NCI-H510A (cell line): ENCODE data around the gene ADARB1.

Source experiments
- DNase-seq: peaks from one replicate; lab custom pipeline; 2025; lab: John Stamatoyannopoulos, UW

Gene ADARB1

DNA sequence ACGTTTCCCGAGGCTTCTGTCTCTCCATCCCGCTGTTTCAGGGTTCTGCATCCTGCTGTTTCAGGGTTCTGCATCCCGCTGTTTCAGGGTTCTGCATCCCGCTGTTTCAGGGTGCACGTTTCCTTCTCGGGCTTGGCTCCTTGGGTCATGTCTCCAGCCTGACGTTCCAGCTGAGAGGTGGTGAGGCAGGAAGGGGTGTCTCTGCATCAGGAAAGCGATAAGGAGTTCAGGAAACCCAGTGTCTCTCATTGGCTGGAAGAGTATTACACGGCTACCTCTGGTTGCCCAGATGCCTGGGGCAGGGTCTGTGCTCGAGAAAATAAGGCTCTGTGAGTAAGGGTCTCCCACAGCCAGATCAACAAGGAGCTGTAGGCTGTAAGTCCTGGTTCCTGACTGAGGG, 21.1 kb downstream of the ADARB1 start:
- no peak for DNase-seq

DNA sequence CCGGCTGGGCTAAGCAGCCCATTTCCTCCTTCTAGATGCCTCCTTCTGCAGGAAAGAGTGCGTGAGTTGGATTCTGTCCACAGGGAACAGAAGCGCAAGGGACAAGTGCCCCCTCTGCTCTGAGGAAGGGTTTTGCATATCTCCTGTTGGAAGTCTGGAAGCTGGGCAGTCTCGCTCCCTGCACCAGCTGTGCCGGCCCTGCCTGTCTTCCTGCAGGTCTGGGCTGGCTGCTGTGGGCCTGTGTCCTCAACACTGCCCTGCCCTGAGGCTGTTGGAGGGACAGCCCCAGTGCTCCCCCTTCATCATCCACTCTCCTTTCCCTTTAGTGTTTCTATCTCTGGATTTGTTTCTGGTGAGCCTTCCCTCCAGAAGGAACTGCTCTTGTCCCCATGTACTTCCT, 21.8 kb downstream of the ADARB1 start:
- no peak for DNase-seq

DNA sequence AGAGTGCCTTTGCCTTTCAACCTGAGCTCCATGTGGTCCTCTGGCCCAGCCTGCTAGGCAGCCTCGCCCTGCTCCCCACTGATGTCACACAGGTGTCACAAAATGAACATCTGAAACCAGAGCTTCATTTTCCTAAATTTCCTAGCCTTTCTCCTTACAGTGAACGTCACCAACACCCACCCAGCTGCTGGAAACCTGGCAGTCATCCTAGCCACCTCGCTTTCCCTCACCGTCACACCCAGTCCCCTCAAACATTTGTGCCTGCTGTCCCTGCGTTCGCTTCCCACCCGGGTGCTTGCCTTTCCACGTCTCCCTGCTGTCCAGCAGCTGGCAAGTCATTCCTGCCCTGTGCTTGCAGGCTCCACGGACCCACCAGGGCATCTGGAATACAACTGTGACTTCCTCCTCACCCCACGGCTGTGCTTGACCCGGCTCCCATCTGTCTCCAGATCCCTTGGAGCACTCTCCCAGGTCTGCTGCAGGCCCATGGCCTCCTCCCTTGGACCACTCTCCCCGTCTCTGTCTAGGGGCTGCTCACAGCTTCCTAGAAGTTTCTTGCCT, 23.5 kb downstream of the ADARB1 start:
- no peak for DNase-seq

DNA sequence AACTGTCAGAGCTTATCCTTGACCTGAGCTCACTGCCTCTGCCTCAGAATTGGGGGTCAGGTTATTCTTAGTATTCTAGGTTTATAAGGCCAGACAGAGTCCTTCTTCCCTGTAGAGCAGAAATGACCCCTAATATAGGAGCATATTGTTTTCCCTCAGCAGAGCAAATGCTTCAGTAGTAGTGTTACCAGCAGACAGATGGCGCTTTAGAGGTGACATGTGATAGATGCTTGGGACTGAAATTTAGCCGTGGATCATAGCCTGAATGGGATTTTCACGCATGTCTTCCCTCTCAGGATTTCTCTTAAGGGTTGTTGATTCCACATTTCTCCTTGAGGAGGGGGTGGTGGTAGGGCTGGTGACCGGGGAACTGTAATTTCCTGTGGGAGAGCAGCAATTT, 24.5 kb downstream of the ADARB1 start:
- DNase-seq: no peak

DNA sequence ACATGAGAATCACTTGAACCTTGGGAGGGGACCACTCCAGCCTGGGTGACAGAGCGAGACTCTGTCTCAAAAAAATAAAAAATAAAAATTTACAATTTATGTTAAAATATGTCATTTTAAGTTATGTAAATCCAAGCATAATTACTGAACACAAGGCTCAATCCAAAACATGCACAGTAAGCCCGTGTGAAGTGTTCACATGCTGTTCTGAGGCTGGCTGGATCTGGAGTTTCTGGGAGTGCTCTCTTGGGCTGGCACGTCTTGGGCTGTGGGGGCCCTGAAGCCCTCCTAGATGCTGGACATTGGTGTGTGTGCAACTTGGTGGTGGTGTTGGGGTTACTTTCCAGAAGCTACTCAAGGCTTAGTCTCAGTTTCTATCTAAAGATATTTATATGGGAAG, 25.2 kb downstream of the ADARB1 start:
- DNase-seq: no peak

DNA sequence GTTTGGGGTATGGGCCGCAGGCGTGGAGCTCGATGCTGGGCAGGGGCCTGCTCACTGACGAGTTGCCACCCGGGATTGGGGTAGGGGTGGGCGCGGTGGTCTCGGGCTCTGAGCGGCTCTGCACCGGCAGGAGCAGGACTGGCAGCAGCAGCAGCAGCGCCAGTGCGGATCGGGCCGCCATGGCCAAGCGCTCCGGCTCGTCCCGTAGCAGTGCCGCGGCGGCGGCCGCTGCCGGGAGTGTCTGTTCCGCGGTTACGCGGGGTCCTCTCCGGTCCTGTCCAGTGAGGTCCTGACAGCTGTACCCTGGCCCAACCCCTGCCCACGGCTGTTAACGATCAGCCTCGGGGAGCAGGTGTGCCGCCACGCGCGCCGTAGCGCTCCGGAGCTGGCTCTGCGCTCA, 26.5 kb downstream of the ADARB1 start:
- no peak for DNase-seq

DNA sequence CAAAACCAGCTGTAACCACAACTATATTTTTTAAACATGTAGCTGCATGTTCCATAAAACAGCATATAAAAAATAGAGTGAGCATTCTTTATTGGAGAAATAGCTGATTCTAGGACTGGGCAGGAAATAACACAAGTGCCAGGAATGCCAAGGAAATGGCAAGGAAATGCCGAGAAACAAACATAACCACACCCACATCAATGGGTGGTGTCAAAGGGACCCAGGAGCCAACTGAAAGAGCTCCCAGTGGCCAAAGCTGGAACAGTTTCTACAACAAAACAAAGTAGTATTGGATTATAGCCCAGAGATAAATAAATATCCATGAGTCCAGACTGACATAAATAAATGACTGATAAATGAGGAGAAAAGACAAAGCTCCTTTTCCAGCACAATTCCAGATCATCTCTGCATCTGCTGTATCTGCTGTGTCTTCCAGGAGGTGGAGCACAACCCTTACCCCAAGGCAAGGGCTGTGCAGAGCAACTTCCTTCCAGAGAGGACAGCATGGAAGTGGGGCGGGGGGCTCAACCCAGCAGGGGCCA, 28.1 kb downstream of the ADARB1 start:
- no peak for DNase-seq

DNA sequence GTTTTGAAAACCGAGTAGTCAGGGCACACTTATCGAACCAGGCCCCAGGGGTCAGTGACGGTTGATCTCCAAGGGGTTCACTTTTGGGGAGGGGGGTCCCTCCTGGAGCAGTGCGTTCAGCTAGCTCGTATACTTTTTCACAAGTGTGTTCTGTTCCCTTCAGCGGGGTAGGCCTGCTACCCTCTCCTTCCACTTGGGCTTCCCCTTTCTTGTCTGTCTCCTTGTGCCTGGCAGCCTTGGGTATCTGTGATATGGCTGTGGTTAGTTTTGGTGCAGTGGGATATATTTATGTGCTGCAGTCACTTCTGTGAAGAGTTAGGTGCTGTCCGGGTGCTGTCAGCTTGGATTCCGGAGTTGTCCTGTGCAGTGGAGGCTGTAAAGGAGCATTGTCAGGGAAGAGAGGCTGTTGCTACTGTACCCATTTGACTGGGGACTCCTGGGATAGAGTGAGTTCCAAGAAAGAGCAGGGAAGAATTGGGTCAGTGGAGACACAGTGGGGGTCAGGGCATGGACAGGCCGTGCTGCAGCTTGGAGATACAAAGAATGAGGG, 29.7 kb downstream of the ADARB1 start:
- no peak for DNase-seq

DNA sequence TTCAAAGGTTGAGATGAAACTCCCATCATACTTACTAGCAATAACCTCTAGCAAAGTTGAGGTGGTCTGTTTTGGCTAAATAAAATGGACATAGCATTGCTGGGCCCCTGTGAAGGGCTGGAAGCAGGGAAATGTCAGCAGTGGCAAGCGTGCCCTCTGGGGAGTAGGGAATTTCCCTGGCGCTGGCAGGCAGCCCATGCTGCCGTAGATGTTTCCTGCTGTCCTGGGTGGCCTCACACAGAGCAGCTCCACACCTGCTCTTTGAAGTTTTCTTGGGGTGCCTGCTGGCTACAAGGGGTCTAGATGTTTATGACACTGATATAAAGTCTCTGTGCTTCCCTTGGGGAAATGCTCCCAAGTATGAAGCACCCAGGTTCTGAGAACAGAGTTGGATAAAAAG, 30.2 kb downstream of the ADARB1 start:
- DNase-seq: no peak

DNA sequence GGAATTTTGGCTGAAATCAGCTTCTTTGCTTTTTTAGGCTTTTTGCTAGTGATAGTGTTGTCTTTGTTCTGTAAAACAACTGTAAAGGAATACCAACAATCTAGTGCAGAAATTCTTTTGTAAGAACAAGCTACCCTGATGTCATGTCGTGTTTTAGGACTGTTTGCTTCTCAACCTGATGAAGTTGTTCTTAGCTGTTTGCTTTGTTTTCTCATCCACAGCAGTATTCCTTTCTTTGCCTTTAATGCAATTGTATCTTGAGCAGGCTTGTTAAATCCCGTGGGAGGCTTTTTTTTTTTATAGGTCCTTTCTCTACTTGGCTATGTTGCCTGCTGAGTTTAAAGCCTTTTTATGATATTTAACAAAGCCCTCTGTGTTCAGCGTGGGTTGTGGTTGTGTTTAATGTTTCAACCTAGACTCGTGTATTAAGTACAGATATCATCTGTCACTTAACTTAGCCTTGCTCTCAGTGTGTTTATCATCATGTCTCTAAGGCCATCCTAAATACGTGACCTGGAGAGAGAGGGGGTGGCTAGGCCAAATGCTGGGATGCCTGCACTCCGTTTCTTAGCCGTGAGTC, 31.6 kb downstream of the ADARB1 start:
- DNase-seq: no peak

DNA sequence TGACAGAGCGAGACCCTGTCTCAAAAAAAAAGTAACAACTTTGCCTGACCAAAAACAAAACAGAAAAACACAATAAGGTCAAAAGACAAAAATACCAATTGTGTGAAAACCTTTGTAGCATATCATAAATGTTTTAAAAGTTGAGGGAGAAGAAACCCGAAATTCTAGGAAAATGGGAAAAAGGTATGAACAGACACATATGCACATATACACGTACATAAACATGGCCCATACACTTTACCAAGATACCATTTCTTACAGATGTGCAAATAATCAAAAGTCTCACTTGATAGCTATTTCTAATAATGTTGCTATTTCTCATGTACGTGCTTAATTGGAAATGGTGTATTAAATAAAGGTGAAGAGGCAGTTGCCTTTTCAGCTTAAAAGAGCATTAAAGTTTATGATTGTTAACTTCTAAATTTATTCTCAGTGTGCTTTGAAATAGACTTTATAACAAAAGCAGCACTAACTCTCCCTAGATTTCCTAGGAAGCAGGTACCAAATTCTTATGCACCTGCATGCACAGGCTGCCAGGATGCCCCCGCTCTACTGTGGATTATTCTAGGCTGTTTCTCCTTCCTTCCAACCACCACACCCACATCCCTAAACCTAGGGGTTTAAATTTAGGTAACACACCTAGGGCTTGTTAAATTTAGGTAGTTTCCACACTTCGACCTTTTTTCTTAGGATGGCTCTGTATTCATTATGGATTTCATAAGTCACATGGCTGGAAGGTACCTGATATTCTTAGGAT, 33.8 kb downstream of the ADARB1 start:
- DNase-seq: no peak

DNA sequence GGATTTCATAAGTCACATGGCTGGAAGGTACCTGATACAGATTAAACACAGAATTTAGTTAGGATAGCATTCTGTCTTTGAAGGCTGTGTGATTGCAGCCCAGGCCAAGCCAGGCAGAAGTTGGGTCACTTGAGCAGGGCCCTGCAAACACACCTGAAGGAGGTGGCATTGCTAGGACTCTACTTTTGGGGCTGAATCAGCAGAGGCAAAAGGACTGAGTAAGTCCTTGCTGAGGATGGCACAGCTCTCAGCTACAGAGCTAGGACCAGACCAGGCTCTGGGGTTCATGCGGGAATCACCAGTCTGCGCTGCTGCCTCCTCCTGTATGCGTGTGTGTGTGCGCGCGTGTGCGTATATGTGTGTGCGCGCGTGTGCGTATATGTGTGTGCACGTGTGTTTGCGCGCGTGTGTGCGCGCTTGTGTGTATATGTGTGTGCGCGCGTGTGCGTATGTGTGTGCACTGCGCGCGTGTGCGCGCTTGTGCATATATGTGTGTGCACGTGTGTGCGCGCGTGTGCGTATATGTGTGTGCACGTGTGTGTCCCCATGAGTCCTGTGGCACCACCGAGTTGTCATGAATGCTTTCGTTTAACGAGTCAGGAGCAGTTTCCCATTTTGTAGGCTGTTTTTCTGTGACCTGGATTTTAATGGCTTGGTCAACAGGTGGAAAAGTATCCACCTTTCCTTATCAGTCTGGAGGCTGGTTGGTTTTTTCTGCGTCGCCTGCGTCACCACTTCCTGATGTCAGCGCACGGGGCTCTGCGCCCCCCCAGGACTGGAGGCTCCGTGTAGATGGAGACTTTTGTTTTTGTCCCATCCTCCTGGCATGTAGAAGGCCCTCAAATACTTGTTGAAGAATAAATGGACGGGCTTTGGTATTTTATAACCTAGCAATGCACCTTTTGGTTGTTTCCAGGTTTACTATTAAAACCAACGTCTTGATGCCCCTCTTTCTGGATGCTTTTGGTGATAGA, 34.7 kb downstream of the ADARB1 start:
- DNase-seq: no peak

DNA sequence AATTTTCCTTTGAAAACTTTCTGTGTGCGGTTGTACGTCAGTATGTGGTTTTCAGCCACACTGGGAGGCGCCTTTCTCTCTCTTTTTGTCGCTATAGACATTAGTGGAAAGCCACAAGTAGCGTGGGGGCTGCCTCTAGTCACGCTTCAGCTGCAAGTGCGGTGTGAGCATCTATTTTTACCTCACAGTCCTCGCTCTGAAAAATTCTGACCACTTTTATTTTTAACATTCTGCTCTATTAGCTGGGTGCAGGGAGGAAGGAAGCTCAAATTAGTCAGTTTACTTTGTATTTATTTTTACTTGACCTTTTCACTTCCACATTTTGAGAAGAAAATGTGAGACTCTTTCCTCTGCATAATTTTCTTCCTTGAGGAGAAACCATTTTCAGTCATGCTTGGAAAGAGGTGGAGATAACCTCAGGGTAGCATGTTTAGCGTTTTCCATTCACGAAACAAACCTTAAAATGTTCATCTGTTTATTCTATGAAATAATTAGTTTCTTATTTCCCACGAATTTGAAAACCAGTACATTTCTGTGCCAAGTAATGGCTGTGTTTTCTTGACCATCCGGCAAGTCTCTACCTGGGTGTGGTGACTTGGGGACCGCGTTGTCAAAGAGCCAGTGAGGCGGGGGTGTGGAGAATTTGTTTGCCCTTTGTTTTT, 35.6 kb downstream of the ADARB1 start:
- no peak for DNase-seq

DNA sequence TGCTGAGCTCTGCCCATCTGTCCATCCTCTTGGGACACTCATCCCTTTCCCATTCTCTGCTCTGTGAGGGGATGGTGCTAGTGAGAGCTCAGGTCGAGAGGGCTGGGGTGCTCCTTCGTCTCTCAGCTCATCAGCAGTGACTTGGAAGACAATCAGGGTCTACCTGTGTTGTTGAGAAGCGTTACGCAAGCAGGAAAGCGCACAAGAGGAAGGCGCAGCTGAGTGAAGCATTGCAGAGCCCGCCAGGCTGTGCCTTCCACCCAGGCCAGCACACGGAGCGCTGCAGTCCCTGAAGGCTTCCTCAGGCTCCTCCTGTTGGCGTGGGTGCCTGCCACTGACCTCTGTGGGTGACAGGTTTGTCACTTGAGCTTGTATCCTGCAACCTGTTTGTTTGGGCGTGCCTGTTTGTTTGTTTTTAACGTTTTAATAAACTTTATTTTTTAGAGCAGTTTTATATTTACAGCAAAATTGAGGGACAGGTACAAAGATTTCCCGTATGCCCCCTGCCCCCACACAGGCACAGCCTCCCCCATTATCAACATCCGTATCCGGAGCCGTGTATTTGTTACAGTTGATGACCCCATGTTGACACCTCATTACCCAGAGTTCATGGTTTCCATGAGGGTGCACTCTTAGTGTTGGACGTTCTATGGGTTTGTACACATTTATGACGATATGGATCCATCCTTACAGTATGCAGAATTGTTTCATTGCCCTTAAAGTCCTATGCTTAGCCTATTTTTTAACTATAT, 36.7 kb downstream of the ADARB1 start:
- no peak for DNase-seq

DNA sequence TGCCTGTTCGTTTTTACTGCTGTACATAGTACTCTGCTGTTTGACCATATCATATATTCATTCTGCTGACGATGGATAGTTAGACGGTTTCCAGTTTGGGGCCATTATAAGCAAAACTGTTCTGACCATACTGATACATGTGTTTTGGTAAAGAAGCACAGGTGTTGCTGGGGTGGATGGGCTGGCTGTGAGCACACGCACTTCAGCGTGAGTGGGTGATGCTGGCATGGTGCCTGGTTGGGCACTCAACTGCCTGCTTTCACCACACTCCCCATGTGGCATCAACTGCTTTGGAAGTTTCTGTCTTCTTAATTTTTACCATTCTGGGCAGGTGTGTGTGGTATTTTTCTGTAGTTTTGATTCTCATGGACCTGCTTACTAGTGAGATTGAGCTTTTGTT, 37.3 kb downstream of the ADARB1 start:
- no peak for DNase-seq

DNA sequence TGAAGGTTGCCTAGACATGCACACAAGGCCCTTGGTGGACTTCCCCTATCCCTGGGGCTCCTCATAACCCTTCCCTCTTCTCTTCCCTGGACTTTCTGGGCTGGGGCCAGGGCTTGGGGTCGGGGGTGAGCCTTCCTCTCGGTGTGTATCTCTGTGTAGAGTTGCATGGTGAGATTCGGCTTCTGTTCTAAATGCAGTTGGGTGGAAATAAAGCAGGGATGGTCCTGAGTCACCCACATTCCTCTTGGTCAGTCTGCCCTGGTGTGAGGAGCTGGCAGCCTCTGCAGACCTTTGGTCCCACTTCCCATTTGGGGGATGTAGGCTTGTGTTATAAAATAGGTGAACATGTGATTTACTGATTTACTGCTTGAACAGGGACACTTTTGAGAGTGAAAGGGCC, 38.0 kb downstream of the ADARB1 start:
- DNase-seq: no peak

DNA sequence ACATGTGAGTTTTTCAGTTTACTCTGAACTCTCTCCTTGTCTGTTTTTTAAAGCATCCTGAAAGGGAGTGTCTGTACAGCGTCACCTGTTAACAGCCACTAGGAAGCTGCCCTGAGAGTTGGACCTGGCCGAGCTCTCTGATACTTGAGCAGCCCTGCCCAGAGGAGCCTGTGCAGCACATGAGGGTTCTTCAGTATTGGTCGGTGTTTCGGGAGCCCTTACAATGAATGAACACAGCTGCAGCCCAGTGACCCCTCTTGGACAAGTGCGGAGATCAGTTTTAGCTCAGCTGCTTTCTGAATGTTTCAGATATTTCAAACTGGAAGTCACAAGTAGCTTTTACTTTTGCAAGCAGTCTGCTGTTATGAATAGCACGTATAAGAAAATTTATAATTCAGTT, 39.2 kb downstream of the ADARB1 start:
- no peak for DNase-seq

DNA sequence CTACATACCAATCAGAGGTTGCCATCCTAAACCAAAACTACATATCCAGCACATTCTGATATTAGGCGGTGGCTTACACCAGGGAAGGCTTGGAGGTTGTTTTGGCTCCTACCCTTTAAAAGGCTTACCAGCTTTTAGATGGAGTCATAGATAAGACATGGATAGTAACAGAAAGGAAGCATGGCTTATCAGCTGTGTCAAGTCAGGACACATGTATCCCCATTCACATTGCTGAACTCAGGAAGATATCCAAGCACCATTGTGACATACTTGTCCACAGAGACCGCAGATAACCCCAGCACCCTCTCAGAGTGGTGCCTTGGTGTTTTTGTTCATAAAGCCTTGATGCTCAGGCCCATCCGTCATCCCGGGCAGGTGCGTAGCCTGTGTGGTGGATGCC, 39.7 kb downstream of the ADARB1 start:
- DNase-seq: no peak

DNA sequence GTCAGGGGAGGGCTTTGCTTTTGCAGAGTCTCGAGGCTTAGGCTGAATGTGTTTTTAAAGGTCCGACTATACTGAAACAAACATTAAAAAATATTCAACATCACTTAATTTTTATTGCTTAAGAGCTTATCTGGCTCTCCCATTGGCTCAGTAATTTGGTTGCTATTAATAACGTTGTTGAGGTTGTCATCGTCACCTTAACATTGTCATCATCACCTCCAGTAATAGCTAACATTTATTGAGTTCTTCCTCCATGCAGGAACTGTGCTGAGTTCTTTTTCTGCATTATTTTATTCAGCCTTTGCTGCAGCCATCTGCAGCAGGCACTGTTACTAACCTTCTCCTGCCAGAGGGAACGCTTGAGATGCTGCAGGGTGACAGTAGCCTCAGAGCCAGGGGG, 40.1 kb downstream of the ADARB1 start:
- no peak for DNase-seq

DNA sequence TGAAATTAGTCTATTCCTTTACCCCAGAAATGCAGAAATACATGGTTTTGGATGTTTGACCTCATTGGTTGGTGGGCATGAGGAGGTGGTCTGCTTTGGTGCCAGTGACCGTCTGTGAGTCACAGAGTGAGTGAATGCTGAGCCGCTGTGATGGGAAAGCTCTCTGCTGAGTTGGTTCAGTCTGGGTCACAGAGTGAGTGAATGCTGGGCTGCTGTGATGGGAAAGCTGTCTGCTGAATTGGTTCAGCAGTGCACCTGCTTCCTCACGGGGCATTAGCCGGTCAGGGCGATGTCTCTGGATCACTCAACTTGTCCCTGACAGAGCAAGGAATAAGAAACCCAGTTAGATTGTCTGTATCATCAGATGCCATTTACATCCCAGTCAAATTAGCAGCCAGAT, 40.8 kb downstream of the ADARB1 start:
- DNase-seq: no peak

DNA sequence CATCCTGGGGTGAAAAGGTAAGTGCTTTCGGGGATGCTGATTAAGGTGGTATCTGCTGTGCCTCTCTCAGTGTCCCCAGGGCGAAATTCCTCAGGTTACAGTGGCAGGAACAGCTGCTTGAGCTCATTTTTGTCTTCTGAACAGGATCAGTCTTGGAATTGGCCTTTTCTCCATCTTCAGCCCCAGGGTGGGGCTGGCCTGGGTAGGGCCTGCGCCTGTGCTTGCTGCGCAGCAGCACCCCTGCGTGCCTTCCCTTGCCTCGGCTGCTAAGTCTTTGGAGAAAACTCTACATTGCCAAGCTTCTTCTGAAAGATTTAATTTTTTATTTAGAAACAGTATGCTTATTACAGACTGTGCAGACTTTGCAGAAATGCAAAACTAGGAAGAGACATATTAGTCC, 41.7 kb downstream of the ADARB1 start:
- DNase-seq: no peak
